H1 (cell line): ENCODE results near the gene USP7. TPM values are rescaled to one million over a fixed set of nuclear protein-coding genes. Genes with fewer than 3 reads are reported as not detected.

Experiments
- CTCF ChIA-PET: fragments of 300-600 bp; sonication (Branson Sonifier 250); formaldehyde crosslinking; loops from one replicate; lab custom pipeline; 2021; ENCODE audit not compliant: partially characterized antibody; lab: Charles Lee
- POLR2A ChIA-PET: fragments of 300-600 bp; sonication (Branson Sonifier 250); formaldehyde crosslinking; loops from one replicate; lab custom pipeline; 2021; ENCODE audit warnings: inconsistent platforms; ENCODE audit not compliant: partially characterized antibody; lab: Charles Lee
- DNase-seq, 2 experiments: peaks; one replicate each; pipeline versions ENCODE4 v3.0.0 to v3.0.0-alpha.2; 2010 to 2022; ENCODE audit warnings: low spot score in 2 of 2, low read depth in 1 of 2, mixed read lengths in 1 of 2
- FAIRE-seq: peaks from 2 replicates; lab custom pipeline; 2011; peaks lifted over from hg19 to GRCh38; lab: Jason Lieb, UNC
- H2AFZ ChIP-seq: 2 replicates; pipeline ENCODE4 v1.8.1; 2012; ENCODE audit warnings: low read length, inconsistent platforms
- H2AK5ac ChIP-seq: 2 replicates; pipeline ENCODE4 v1.6.1; 2013; ENCODE audit warnings: low read depth, low read length
- H2BK120ac ChIP-seq: replicated peaks from 2 replicates; pipeline ENCODE3; 2013; ENCODE audit warnings: low read depth, low read length, inconsistent platforms
- H2BK12ac ChIP-seq: 2 replicates; pipeline ENCODE4 v1.6.1; 2013; ENCODE audit warnings: low read depth, low read length
- H2BK15ac ChIP-seq: 2 replicates; pipeline ENCODE4 v1.6.1; 2013; ENCODE audit warnings: low read length
- H2BK20ac ChIP-seq: 2 replicates; pipeline ENCODE4 v1.6.1; 2013; ENCODE audit warnings: low read length
- H2BK5ac ChIP-seq: 2 replicates; pipeline ENCODE4 v1.6.1; 2013; ENCODE audit warnings: low read depth, low read length
- H3K14ac ChIP-seq: 2 replicates; pipeline ENCODE4 v1.6.1; 2013; ENCODE audit warnings: inconsistent platforms; ENCODE audit not compliant: insufficient read length
- H3K18ac ChIP-seq: 2 replicates; pipeline ENCODE4 v1.6.1; 2013; ENCODE audit warnings: low read length; ENCODE audit errors: extremely low read depth
- H3K23ac ChIP-seq: 2 replicates; pipeline ENCODE4 v1.6.1; 2013; ENCODE audit warnings: inconsistent platforms; ENCODE audit not compliant: insufficient read length
- H3K23me2 ChIP-seq: 2 replicates; pipeline ENCODE4 v1.6.1; 2013; ENCODE audit warnings: low read depth, low read length
- H3K27ac ChIP-seq: 2 replicates; pipeline ENCODE4 v1.6.1; 2011; ENCODE audit warnings: low read depth, low read length, inconsistent platforms
- H3K27me3 ChIP-seq, 4 experiments: replicated peaks in 1 of 4; 1 replicate in 1 of 4; 2 replicates in 3 of 4; pipeline versions ENCODE4 v1.6.1 to v1.8.1; 2011 to 2013; ENCODE audit warnings: low read length in 3 of 4, mild to moderate bottlenecking in 3 of 4, inconsistent platforms in 2 of 4, mixed read lengths in 2 of 4, moderate library complexity in 1 of 4; ENCODE audit not compliant: control insufficient read depth in 3 of 4, insufficient read depth in 3 of 4; ENCODE audit errors: extremely low read depth in 1 of 4
- H3K36me3 ChIP-seq, 4 experiments: 2 replicates each; pipeline versions ENCODE4 v1.6.1 to v1.8.1; 2011 to 2013; ENCODE audit warnings: mild to moderate bottlenecking in 4 of 4, low read length in 3 of 4, moderate library complexity in 2 of 4, control low read depth in 1 of 4, inconsistent platforms in 1 of 4; ENCODE audit not compliant: insufficient read depth in 4 of 4, control insufficient read depth in 2 of 4
- H3K4ac ChIP-seq: replicated peaks from 2 replicates; pipeline ENCODE3; 2013; ENCODE audit warnings: low read length, low read depth, mixed read lengths, inconsistent platforms; ENCODE audit not compliant: insufficient read length
- H3K4me1 ChIP-seq, 4 experiments: replicated peaks in 1 of 4; 1 replicate in 1 of 4; 2 replicates in 3 of 4; pipeline versions ENCODE4 v1.6.1 to v1.8.1; 2011 to 2013; ENCODE audit warnings: low read length in 3 of 4, inconsistent platforms in 2 of 4, mixed read lengths in 1 of 4; ENCODE audit not compliant: insufficient read depth in 4 of 4, control insufficient read depth in 3 of 4
- H3K4me2 ChIP-seq, 2 experiments: 2 replicates each; pipeline versions ENCODE4 v1.6.1 to v1.8.1; 2011 to 2013; ENCODE audit warnings: low read depth in 2 of 2, low read length in 2 of 2, control low read depth in 1 of 2, inconsistent platforms in 1 of 2, mild to moderate bottlenecking in 1 of 2; ENCODE audit not compliant: insufficient read depth in 1 of 2
- H3K4me3 ChIP-seq, 4 experiments: fragments of 200-600, 300-600 bp in 1 of 4; sonication (generic), shearing (Covaris generic), sonication (Bioruptor Twin) in 1 of 4; 2 replicates each; pipeline versions ENCODE4 v1.5.1 to v1.8.1; 2011 to 2016; ENCODE audit warnings: low read length in 4 of 4, low read depth in 3 of 4, control low read depth in 2 of 4, inconsistent platforms in 2 of 4, mild to moderate bottlenecking in 2 of 4, mixed read lengths in 1 of 4, moderate library complexity in 1 of 4; ENCODE audit not compliant: insufficient read depth in 2 of 4; ENCODE audit errors: extremely low read depth in 1 of 4
- H3K56ac ChIP-seq: replicated peaks from 2 replicates; pipeline ENCODE3; 2013; ENCODE audit warnings: low read depth, mild to moderate bottlenecking, mixed read lengths, low read length, inconsistent platforms; ENCODE audit not compliant: insufficient read length
- H3K79me1 ChIP-seq: 2 replicates; pipeline ENCODE4 v1.6.1; 2013; ENCODE audit warnings: low read depth, low read length, control low read depth
- H3K79me2 ChIP-seq, 2 experiments: 2 replicates each; pipeline versions ENCODE4 v1.6.1 to v1.8.1; 2012 to 2013; ENCODE audit warnings: low read length in 2 of 2, mild to moderate bottlenecking in 2 of 2, inconsistent platforms in 1 of 2; ENCODE audit not compliant: insufficient read depth in 2 of 2, control insufficient read depth in 1 of 2
- H3K9ac ChIP-seq, 4 experiments: replicated peaks in 1 of 4; 1 replicate in 1 of 4; 2 replicates in 3 of 4; pipeline versions ENCODE4 v1.6.1 to v1.8.1; 2011 to 2013; ENCODE audit warnings: low read depth in 3 of 4, low read length in 3 of 4, control low read depth in 2 of 4, mild to moderate bottlenecking in 2 of 4, moderate library complexity in 2 of 4, inconsistent platforms in 1 of 4; ENCODE audit errors: extremely low read depth in 1 of 4
- H3K9me3 ChIP-seq, 2 experiments: 2 replicates each; pipeline versions ENCODE4 v1.6.1 to v1.8.1; 2012 to 2013; ENCODE audit warnings: mild to moderate bottlenecking in 2 of 2, moderate library complexity in 2 of 2, control low read depth in 1 of 2, inconsistent platforms in 1 of 2, low read depth in 1 of 2, low read length in 1 of 2, mixed read lengths in 1 of 2; ENCODE audit not compliant: insufficient read depth in 2 of 2
- H4K20me1 ChIP-seq, 2 experiments: replicated peaks in 1 of 2; 2 replicates each; pipeline versions ENCODE3 to v1.8.1; 2011 to 2013; ENCODE audit warnings: inconsistent platforms in 2 of 2, low read length in 2 of 2, mild to moderate bottlenecking in 1 of 2; ENCODE audit not compliant: insufficient read depth in 2 of 2, control insufficient read depth in 1 of 2
- H4K5ac ChIP-seq: 2 replicates; pipeline ENCODE4 v1.6.1; 2013; ENCODE audit warnings: low read length, low read depth, mixed read lengths, inconsistent platforms; ENCODE audit not compliant: insufficient read length
- H4K8ac ChIP-seq: 2 replicates; pipeline ENCODE4 v1.8.0; 2013; ENCODE audit warnings: mild to moderate bottlenecking, moderate library complexity, low read length, inconsistent platforms; ENCODE audit not compliant: insufficient read depth; ENCODE audit errors: extremely low read depth
- H4K91ac ChIP-seq: replicated peaks from 2 replicates; pipeline ENCODE3; 2013; ENCODE audit warnings: low read length, mixed read lengths, inconsistent platforms; ENCODE audit not compliant: insufficient read length
- CEBPB ChIP-seq: IDR thresholded peaks from 2 replicates; pipeline ENCODE4 v1.6.1; 2012; ENCODE audit warnings: low read depth, low read length
- CTBP2 ChIP-seq: IDR thresholded peaks from 2 replicates; pipeline ENCODE4 v1.7.0; 2011; ENCODE audit warnings: borderline replicate concordance, mild to moderate bottlenecking, moderate library complexity, mixed read lengths, low read length; ENCODE audit not compliant: insufficient read depth, insufficient read length
- HDAC2 ChIP-seq, 2 experiments: fragments of 300-600 bp in 1 of 2; sonication (generic) in 1 of 2; IDR thresholded peaks; 2 replicates each; pipeline ENCODE4 v1.6.1; 2011 to 2012; ENCODE audit warnings: low read depth in 2 of 2, low read length in 2 of 2, mild to moderate bottlenecking in 2 of 2, moderate library complexity in 2 of 2, borderline replicate concordance in 1 of 2, inconsistent platforms in 1 of 2
- KDM1A ChIP-seq: fragments of 200-600, 300-600 bp; sonication (generic); IDR thresholded peaks from 2 replicates; pipeline ENCODE4 v1.7.1; 2016; ENCODE audit warnings: mild to moderate bottlenecking, low read length, borderline replicate concordance
- MAX ChIP-seq: IDR thresholded peaks from 2 replicates; pipeline ENCODE4 v1.6.1; 2012; ENCODE audit warnings: inconsistent platforms
- PHF8 ChIP-seq: fragments of 200-600 bp; sonication (generic); conservative IDR thresholded peaks from 2 replicates; pipeline ENCODE4 v1.7.1; 2012; ENCODE audit warnings: low read depth, mild to moderate bottlenecking, inconsistent platforms, low read length, moderate library complexity
- SIRT6 ChIP-seq: IDR thresholded peaks from one replicate; pipeline ENCODE4 v1.7.1; 2012; ENCODE audit warnings: low read length, inconsistent platforms
- SP2 ChIP-seq: IDR thresholded peaks from 2 replicates; pipeline ENCODE4 v1.6.1; 2012; ENCODE audit warnings: mild to moderate bottlenecking, low read length, inconsistent platforms
- TBP ChIP-seq: IDR thresholded peaks from 2 replicates; pipeline ENCODE4 v1.6.1; 2011; ENCODE audit warnings: low read depth, low read length, improper control_type of control experiment
- YY1 ChIP-seq: IDR thresholded peaks from 2 replicates; pipeline ENCODE4 v1.6.1; 2011; ENCODE audit warnings: low read depth, mild to moderate bottlenecking, low read length
- WGBS, 2 experiments: shearing (Covaris generic) in 1 of 2; methylation state at CpG; one replicate each; pipeline versions ENCODE4 v1.1.6 to v1.1.7; 2013 to 2015; ENCODE audit warnings: low lambda C conversion rate in 2 of 2, mixed read lengths in 2 of 2, inconsistent platforms in 1 of 2, low coverage in 1 of 2, missing lambda C conversion rate in 1 of 2; ENCODE audit not compliant: insufficient replicate concordance in 2 of 2, insufficient coverage in 1 of 2, insufficient read length in 1 of 2; ENCODE audit errors: extremely low coverage in 1 of 2, missing lambda C conversion rate in 1 of 2; 5-methylcytosine and 5-hydroxymethylcytosine counted together
- polyA plus RNA-seq, 7 experiments: library from polyadenylated mRNA; depleted of rRNA in 3 of 7; stranded (reverse) in 5 of 7; unstranded in 2 of 7; fragments of >200 nt in 5 of 7; fragments of 200-250 nt in 2 of 7; gene quantifications; 1 replicate in 5 of 7; 2 replicates in 1 of 7; 4 replicates in 1 of 7; pipeline versions ENCODE4 v1.2.1 to v1.2.3, GENCODE V29; 2011 to 2013; ENCODE audit warnings: missing spikeins in 2 of 7, mixed read lengths in 2 of 7
- total RNA-seq: library from RNA; stranded (reverse); fragmentation: NEBNext Ultra II Directional; extraction: Animal tissue kit (Norgen Biotek cat#: 25700); gene quantifications from 2 replicates; pipeline ENCODE4 v1.2.1, GENCODE V29; 2021

USP7 gene
- total and polyA plus RNA-seq, 2 of the 8 experiments (the other 6 are each of a cell fraction or from before 2014, with no cell fraction given): 21.3 to 211 TPM

GRCh38 chr16:8847145-8847544 is 116.6 kb downstream of the USP7 start:
- Histone ChIP-seq H3K4me1 (peaks cover 0 to 12% (median 6%) of the 10 kb centered on the region in 4 experiments; a peak in 5 of 7 replicates), H3K27me3 (no peaks in the 10 kb centered on the region), H2AK5ac (no peak overlapping the region), H3K36me3 (peaks cover 3 to 45% (median 13%) of the 10 kb centered on the region in 4 experiments; a peak in 7 of 8 replicates), H2BK12ac (no peak overlapping the region), H3K14ac (no peak overlapping the region), H2AFZ (no peak overlapping the region), H3K9me3 (no peaks in the 10 kb centered on the region), H4K8ac (no peak overlapping the region), H3K79me1 (peaks cover 4% of the 10 kb centered on the region), H3K79me2 (peaks cover 0 to 11% of the 10 kb centered on the region in 2 experiments; a peak in 2 of 4 replicates), H3K4me2 (no peak overlapping the region), H3K27ac (no peak overlapping the region), H3K23ac (no peak overlapping the region), H4K20me1 (peaks cover 14 to 16% of the 10 kb centered on the region in 2 experiments), H2BK20ac (no peak overlapping the region), H3K56ac (no peak overlapping the region), H4K5ac (no peak overlapping the region), H2BK5ac (no peak overlapping the region), H3K9ac (no peak overlapping the region), H4K91ac (no peak overlapping the region), H2BK15ac (no peak overlapping the region), H3K4me3 (no peak overlapping the region), H3K23me2 (no peaks in the 10 kb centered on the region), H3K18ac (no peak overlapping the region), H3K4ac (no peak overlapping the region), H2BK120ac (no peak overlapping the region)
- ChIA-PET CTCF (no interaction called here), POLR2A (interaction anchor here (0.6 to 24.4 kb wide), 6 partner anchors 10 to 223 kb away, joined by 3 to 456 read pairs (median 3); partner anchors contain the start of genes CARHSP1 and LITAFD)
- TF ChIP-seq HDAC2 (IDR thresholded peaks at IDR 0.05; ENCODE audit: borderline replicate concordance in 1 of 2, low read depth in 2 of 2, low read length in 2 of 2) (no peak), KDM1A (no peak), TBP (no peak), MAX (no peak), PHF8 (no peak), CEBPB (no peak), SP2 (no peak), SIRT6 (no peak), YY1 (no peak), CTBP2 (no peak)
- no peak for FAIRE-seq
- DNase-seq: no peak
- 88% methylated on average over 13 of the region's 13 CpGs; no CpG with 5 or more reads in 1 of the 2 experiments for WGBS, 2 experiments
